Liver (tissue), 9 donors: ENCODE results near the gene NMNAT2. TPM values are rescaled to one million over a fixed set of nuclear protein-coding genes. Genes with fewer than 3 reads are reported as not detected.

Experiments used
- DNase-seq: peaks from one replicate; pipeline ENCODE4 v3.0.0-alpha.2; 2017; ENCODE audit warnings: low spot score
- H3K27ac ChIP-seq, 2 donors: one replicate each; pipeline ENCODE4 v1.7.0; 2013; ENCODE audit warnings: inconsistent platforms in 2 of 2, low read length in 2 of 2, control low read depth in 1 of 2, low read depth in 1 of 2, mild to moderate bottlenecking in 1 of 2
- H3K27me3 ChIP-seq, 4 donors: one replicate each; pipeline versions ENCODE4 v1.6.1 to v1.7.0; 2013; ENCODE audit warnings: low read length in 3 of 4, inconsistent platforms in 1 of 4, mild to moderate bottlenecking in 1 of 4, moderate library complexity in 1 of 4; ENCODE audit not compliant: control insufficient read depth in 4 of 4, insufficient read depth in 4 of 4
- H3K36me3 ChIP-seq, 4 donors: one replicate each; pipeline versions ENCODE4 v1.6.1 to v1.7.0; 2013; ENCODE audit warnings: low read length in 3 of 4, mild to moderate bottlenecking in 3 of 4, low read depth in 1 of 4, moderate library complexity in 1 of 4; ENCODE audit not compliant: control insufficient read depth in 4 of 4, insufficient read depth in 3 of 4
- H3K4me1 ChIP-seq, 4 donors: one replicate each; pipeline versions ENCODE4 v1.6.1 to v1.7.0; 2013; ENCODE audit warnings: low read length in 3 of 4, mild to moderate bottlenecking in 3 of 4, moderate library complexity in 1 of 4; ENCODE audit not compliant: control insufficient read depth in 4 of 4, insufficient read depth in 4 of 4
- H3K4me3 ChIP-seq, 3 donors: one replicate each; pipeline versions ENCODE4 v1.6.1 to v1.7.0; 2013; ENCODE audit warnings: low read length in 3 of 3, control low read depth in 1 of 3, low read depth in 1 of 3, mild to moderate bottlenecking in 1 of 3
- H3K9ac ChIP-seq, 2 donors: one replicate each; pipeline ENCODE4 v1.7.0; 2013; ENCODE audit warnings: low read length in 2 of 2, mild to moderate bottlenecking in 2 of 2, moderate library complexity in 2 of 2, control low read depth in 1 of 2, low read depth in 1 of 2
- H3K9me3 ChIP-seq, 4 donors: one replicate each; pipeline versions ENCODE4 v1.6.1 to v1.7.0; 2013; ENCODE audit warnings: low read length in 3 of 4; ENCODE audit not compliant: control insufficient read depth in 4 of 4
- EGR1 ChIP-seq, 2 donors: IDR thresholded peaks; 2 replicates each; pipeline ENCODE4 v1.6.1; 2016 to 2018; ENCODE audit warnings: antibody characterized with exemption in 2 of 2, low read depth in 2 of 2
- FOXA1 ChIP-seq: IDR thresholded peaks from 2 replicates; pipeline ENCODE4 v1.6.1; 2016; ENCODE audit warnings: antibody characterized with exemption
- FOXA2 ChIP-seq: IDR thresholded peaks from 2 replicates; pipeline ENCODE4 v1.6.1; 2016; ENCODE audit warnings: antibody characterized with exemption
- GABPA ChIP-seq, 2 donors: IDR thresholded peaks in 1 of 2; conservative IDR thresholded peaks in 1 of 2; 2 replicates each; pipeline ENCODE4 v1.6.1; 2016; ENCODE audit warnings: antibody characterized with exemption in 2 of 2, mild to moderate bottlenecking in 1 of 2, moderate library complexity in 1 of 2
- HNF4A ChIP-seq, 2 donors: conservative IDR thresholded peaks; 2 replicates each; pipeline ENCODE4 v1.6.1; 2016; ENCODE audit warnings: antibody characterized with exemption in 2 of 2, mild to moderate bottlenecking in 2 of 2
- JUND ChIP-seq, 2 donors: IDR thresholded peaks; 2 replicates each; pipeline ENCODE4 v1.6.1; 2016; ENCODE audit warnings: antibody characterized with exemption in 2 of 2
- NR2F2 ChIP-seq: IDR thresholded peaks from 2 replicates; pipeline ENCODE4 v1.6.1; 2016; ENCODE audit warnings: antibody characterized with exemption
- RAD21 ChIP-seq, 2 donors: IDR thresholded peaks; 2 replicates each; pipeline ENCODE4 v1.6.1; 2016; ENCODE audit warnings: antibody characterized with exemption in 2 of 2, mild to moderate bottlenecking in 2 of 2
- RXRA ChIP-seq, 2 donors: IDR thresholded peaks; 2 replicates each; pipeline ENCODE4 v1.6.1; 2017 to 2018; ENCODE audit warnings: antibody characterized with exemption in 2 of 2, mild to moderate bottlenecking in 1 of 2
- SP1 ChIP-seq: IDR thresholded peaks from 2 replicates; pipeline ENCODE4 v1.6.1; 2018; ENCODE audit warnings: antibody characterized with exemption, mild to moderate bottlenecking
- TAF1 ChIP-seq: conservative IDR thresholded peaks from 2 replicates; pipeline ENCODE4 v1.6.1; 2016; ENCODE audit warnings: antibody characterized with exemption, mild to moderate bottlenecking
- YY1 ChIP-seq: IDR thresholded peaks from 2 replicates; pipeline ENCODE4 v1.6.1; 2016; ENCODE audit warnings: antibody characterized with exemption, mild to moderate bottlenecking
- WGBS: extraction: QIAGEN DNeasy Blood & Tissue Kit; methylation state at CpG from one replicate; pipeline ENCODE4 v1.1.7; 2013; 5-methylcytosine and 5-hydroxymethylcytosine counted together
- polyA plus RNA-seq, 2 donors: library from polyadenylated mRNA; stranded (reverse) in 1 of 2; unstranded in 1 of 2; fragments of 200-250 nt in 1 of 2; fragments of >200 nt in 1 of 2; fragmentation: Nextera tagmentation in 1 of 2; extraction: Ambion mirVana in 1 of 2; gene quantifications; one replicate each; pipeline versions ENCODE4 v1.2.1 to v1.2.3, GENCODE V29; 2013 to 2015
- total RNA-seq, 2 donors: library from RNA; depleted of rRNA; stranded (reverse); fragments of >200 nt; gene quantifications; one replicate each; pipeline ENCODE4 v1.2.3, GENCODE V29; 2014
- TF ChIP-seq, protein P1 (sequence below): IDR thresholded peaks from 2 replicates; pipeline ENCODE4 v1.6.1; 2016; ENCODE audit warnings: antibody characterized with exemption, mild to moderate bottlenecking
- TF ChIP-seq, protein P2 (sequence below): IDR thresholded peaks from 2 replicates; pipeline ENCODE4 v1.6.1; 2016; ENCODE audit warnings: antibody characterized with exemption
- TF ChIP-seq, protein P3 (sequence below): IDR thresholded peaks from 2 replicates; pipeline ENCODE4 v1.6.1; 2016; ENCODE audit warnings: antibody characterized with exemption
- TF ChIP-seq, protein P4 (sequence below): fragments of 150-350 bp; IDR thresholded peaks from 2 replicates; pipeline ENCODE4 v1.5.1; 2017; ENCODE audit warnings: improper control_type of control experiment, low read depth, low read length; ENCODE audit not compliant: missing input control
- TF ChIP-seq, protein P5 (sequence below): IDR thresholded peaks from 2 replicates; pipeline ENCODE4 v1.6.1; 2016; ENCODE audit warnings: antibody characterized with exemption
- donor health status: healthy.
- donor health status: healthy.
- donor health status: healthy.
- donor health status: healthy.
- donor health status: healthy.

Gene NMNAT2
- total and polyA plus RNA-seq, 4 donors = under 0.01 to 0.07 (median 0.05) TPM; not detected in 1

DNA sequence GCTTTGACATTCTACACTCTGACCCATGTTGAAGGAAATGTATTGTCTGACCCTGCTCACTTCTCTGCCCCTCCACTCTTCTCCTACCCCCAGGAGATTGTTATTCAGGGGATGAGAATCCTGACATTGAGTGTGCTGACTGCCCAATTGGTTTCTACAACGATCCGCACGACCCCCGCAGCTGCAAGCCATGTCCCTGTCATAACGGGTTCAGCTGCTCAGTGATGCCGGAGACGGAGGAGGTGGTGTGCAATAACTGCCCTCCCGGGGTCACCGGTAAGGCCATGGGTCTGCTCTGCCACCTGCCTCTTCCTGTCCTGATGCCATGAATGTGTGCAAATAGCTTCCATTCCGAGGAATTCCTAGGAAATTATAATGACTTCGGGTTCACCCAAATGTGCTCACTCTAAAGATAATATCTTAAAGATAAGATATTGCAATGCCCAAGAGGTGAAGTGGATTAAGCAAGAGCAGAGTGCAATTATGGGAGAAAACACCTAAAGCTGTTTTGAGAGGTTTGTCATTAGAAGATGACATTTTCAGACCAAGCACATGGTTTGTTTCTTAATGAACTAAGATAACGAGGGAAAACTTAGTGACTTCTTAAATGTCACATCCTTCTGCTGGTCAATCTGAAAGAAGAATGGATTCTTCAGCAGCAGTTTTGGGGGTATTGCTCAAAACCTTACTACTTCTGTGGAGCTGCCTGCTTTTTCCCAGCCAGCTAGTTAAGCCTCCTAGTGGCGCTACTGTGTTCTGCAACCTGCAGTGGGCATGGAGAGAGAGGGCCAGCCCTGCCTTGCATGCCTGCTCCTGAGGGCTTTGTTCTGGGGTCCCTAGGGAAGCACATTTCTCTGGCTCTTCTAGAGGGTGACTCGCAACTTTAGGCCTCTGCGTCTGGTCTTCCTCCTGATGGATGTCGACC, 190.5 kb downstream of the NMNAT2 start:
- WGBS = 82% methylated on average over 16 of the region's 16 CpGs
- H3K4me3 ChIP-seq = no peak overlapping the region
- no peaks in the 10 kb centered on the region for H3K4me1 ChIP-seq
- H3K36me3 ChIP-seq = no peaks in the 10 kb centered on the region
- no peaks in the 10 kb centered on the region for H3K27me3 ChIP-seq
- DNase-seq = peak; percentile 55
- H3K9ac ChIP-seq = no peak overlapping the region
- H3K9me3 ChIP-seq = no peaks in the 10 kb centered on the region
- no peak for TF ChIP-seq FOXA1
- no peak for TF ChIP-seq JUND (IDR thresholded peaks at IDR 0.05)
- no peak for TF ChIP-seq RXRA (IDR thresholded peaks at IDR 0.05)
- TF ChIP-seq FOXA2 = no peak
- no peak for TF ChIP-seq HNF4A (conservative IDR thresholded peaks at IDR 0.05)
- no peak for TF ChIP-seq SP1
- TF ChIP-seq, protein P1, sequence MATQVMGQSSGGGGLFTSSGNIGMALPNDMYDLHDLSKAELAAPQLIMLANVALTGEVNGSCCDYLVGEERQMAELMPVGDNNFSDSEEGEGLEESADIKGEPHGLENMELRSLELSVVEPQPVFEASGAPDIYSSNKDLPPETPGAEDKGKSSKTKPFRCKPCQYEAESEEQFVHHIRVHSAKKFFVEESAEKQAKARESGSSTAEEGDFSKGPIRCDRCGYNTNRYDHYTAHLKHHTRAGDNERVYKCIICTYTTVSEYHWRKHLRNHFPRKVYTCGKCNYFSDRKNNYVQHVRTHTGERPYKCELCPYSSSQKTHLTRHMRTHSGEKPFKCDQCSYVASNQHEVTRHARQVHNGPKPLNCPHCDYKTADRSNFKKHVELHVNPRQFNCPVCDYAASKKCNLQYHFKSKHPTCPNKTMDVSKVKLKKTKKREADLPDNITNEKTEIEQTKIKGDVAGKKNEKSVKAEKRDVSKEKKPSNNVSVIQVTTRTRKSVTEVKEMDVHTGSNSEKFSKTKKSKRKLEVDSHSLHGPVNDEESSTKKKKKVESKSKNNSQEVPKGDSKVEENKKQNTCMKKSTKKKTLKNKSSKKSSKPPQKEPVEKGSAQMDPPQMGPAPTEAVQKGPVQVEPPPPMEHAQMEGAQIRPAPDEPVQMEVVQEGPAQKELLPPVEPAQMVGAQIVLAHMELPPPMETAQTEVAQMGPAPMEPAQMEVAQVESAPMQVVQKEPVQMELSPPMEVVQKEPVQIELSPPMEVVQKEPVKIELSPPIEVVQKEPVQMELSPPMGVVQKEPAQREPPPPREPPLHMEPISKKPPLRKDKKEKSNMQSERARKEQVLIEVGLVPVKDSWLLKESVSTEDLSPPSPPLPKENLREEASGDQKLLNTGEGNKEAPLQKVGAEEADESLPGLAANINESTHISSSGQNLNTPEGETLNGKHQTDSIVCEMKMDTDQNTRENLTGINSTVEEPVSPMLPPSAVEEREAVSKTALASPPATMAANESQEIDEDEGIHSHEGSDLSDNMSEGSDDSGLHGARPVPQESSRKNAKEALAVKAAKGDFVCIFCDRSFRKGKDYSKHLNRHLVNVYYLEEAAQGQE = no peak
- no peak for TF ChIP-seq TAF1
- TF ChIP-seq, protein P2, sequence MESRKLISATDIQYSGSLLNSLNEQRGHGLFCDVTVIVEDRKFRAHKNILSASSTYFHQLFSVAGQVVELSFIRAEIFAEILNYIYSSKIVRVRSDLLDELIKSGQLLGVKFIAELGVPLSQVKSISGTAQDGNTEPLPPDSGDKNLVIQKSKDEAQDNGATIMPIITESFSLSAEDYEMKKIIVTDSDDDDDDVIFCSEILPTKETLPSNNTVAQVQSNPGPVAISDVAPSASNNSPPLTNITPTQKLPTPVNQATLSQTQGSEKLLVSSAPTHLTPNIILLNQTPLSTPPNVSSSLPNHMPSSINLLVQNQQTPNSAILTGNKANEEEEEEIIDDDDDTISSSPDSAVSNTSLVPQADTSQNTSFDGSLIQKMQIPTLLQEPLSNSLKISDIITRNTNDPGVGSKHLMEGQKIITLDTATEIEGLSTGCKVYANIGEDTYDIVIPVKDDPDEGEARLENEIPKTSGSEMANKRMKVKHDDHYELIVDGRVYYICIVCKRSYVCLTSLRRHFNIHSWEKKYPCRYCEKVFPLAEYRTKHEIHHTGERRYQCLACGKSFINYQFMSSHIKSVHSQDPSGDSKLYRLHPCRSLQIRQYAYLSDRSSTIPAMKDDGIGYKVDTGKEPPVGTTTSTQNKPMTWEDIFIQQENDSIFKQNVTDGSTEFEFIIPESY = no peak
- TF ChIP-seq, protein P3, sequence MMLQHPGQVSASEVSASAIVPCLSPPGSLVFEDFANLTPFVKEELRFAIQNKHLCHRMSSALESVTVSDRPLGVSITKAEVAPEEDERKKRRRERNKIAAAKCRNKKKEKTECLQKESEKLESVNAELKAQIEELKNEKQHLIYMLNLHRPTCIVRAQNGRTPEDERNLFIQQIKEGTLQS = no peak
- no peak for TF ChIP-seq NR2F2
- TF ChIP-seq, protein P4, sequence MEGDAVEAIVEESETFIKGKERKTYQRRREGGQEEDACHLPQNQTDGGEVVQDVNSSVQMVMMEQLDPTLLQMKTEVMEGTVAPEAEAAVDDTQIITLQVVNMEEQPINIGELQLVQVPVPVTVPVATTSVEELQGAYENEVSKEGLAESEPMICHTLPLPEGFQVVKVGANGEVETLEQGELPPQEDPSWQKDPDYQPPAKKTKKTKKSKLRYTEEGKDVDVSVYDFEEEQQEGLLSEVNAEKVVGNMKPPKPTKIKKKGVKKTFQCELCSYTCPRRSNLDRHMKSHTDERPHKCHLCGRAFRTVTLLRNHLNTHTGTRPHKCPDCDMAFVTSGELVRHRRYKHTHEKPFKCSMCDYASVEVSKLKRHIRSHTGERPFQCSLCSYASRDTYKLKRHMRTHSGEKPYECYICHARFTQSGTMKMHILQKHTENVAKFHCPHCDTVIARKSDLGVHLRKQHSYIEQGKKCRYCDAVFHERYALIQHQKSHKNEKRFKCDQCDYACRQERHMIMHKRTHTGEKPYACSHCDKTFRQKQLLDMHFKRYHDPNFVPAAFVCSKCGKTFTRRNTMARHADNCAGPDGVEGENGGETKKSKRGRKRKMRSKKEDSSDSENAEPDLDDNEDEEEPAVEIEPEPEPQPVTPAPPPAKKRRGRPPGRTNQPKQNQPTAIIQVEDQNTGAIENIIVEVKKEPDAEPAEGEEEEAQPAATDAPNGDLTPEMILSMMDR = peak; percentile 79
- no peak for TF ChIP-seq GABPA (IDR thresholded peaks at IDR 0.05 in 1 of 2, conservative IDR thresholded peaks at IDR 0.05 in 1 of 2)
- TF ChIP-seq, protein P5, sequence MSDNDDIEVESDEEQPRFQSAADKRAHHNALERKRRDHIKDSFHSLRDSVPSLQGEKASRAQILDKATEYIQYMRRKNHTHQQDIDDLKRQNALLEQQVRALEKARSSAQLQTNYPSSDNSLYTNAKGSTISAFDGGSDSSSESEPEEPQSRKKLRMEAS = no peak
- TF ChIP-seq RAD21 (IDR thresholded peaks at IDR 0.05) = peak; percentile 78 to 87
- TF ChIP-seq EGR1 (IDR thresholded peaks at IDR 0.05; ENCODE audit: low read depth in 2 of 2) = no peak
- no peak for TF ChIP-seq YY1
- no peak overlapping the region for H3K27ac ChIP-seq
